Loucy (cell line): Measurements from ENCODE around the gene ZNF280C.

Experiments
- H2AFZ ChIP-seq: fragments of 200-600 bp; sonication (generic); 2 replicates; pipeline ENCODE4 v1.6.0; 2016; ENCODE audit warnings: antibody characterized with exemption, mild to moderate bottlenecking, low read length, moderate library complexity
- H3F3A ChIP-seq: fragments of 200-600 bp; 2 replicates; pipeline ENCODE4 v1.6.0; 2016; ENCODE audit warnings: antibody characterized with exemption, low read depth, mild to moderate bottlenecking
- H3K27me3 ChIP-seq: fragments of 200-600 bp; sonication (generic); 2 replicates; pipeline ENCODE4 v1.6.1; 2014; ENCODE audit warnings: low read length, mild to moderate bottlenecking; ENCODE audit not compliant: insufficient read depth, poor library complexity, severe bottlenecking
- H3K36me3 ChIP-seq: fragments of 200-600 bp; sonication (generic); 2 replicates; pipeline ENCODE4 v1.6.1; 2016; ENCODE audit warnings: low read length; ENCODE audit not compliant: insufficient read depth
- H3K4me1 ChIP-seq: fragments of 200-600 bp; sonication (generic); 2 replicates; pipeline ENCODE4 v1.5.1; 2014; ENCODE audit warnings: low read length, mild to moderate bottlenecking; ENCODE audit not compliant: insufficient read depth, poor library complexity, severe bottlenecking
- H3K4me2 ChIP-seq: fragments of 200-600 bp; sonication (generic); 2 replicates; pipeline ENCODE4 v1.6.0; 2014; ENCODE audit warnings: antibody characterized with exemption, low read length, low read depth, mild to moderate bottlenecking; ENCODE audit not compliant: poor library complexity, severe bottlenecking
- H3K4me3 ChIP-seq: fragments of 200-600 bp; sonication (generic); 2 replicates; pipeline ENCODE4 v1.5.1; 2014; ENCODE audit warnings: low read length, mild to moderate bottlenecking, mixed read lengths; ENCODE audit not compliant: poor library complexity, severe bottlenecking
- H3K79me2 ChIP-seq: fragments of 200-600 bp; sonication (generic); 2 replicates; pipeline ENCODE4 v1.6.1; 2014; ENCODE audit warnings: low read length; ENCODE audit not compliant: insufficient read depth
- H3K9ac ChIP-seq: fragments of 200-600 bp; sonication (generic); 2 replicates; pipeline ENCODE4 v1.6.0; 2014; ENCODE audit warnings: mild to moderate bottlenecking, low read depth, low read length, moderate library complexity; ENCODE audit not compliant: poor library complexity, severe bottlenecking
- H3K9me2 ChIP-seq: fragments of 200-600 bp; sonication (generic); replicated peaks from 2 replicates; pipeline ENCODE4 v1.6.1; 2016; ENCODE audit warnings: low read depth, low read length, mixed read lengths
- H3K9me3 ChIP-seq: fragments of 200-600 bp; sonication (generic); 2 replicates; pipeline ENCODE4 v1.6.1; 2014; ENCODE audit warnings: mild to moderate bottlenecking, antibody characterized with exemption, low read length, low read depth; ENCODE audit not compliant: insufficient read depth
- H4K20me1 ChIP-seq: fragments of 200-600 bp; sonication (generic); 2 replicates; pipeline ENCODE4 v1.6.0; 2014; ENCODE audit warnings: antibody characterized with exemption, low read length, mild to moderate bottlenecking; ENCODE audit not compliant: insufficient read depth, poor library complexity, severe bottlenecking
- EZH2phosphoT487 ChIP-seq: fragments of 200-600 bp; IDR thresholded peaks from 2 replicates; pipeline ENCODE4 v1.6.1; 2018; ENCODE audit warnings: antibody characterized with exemption, mild to moderate bottlenecking, moderate library complexity, borderline replicate concordance
- TF ChIP-seq, protein P1 (sequence below): fragments of 200-600 bp; sonication (generic); conservative IDR thresholded peaks from 2 replicates; pipeline ENCODE4 v1.5.1; 2014; ENCODE audit warnings: mild to moderate bottlenecking, antibody characterized with exemption, low read length

The ZNF280C gene

DNA sequence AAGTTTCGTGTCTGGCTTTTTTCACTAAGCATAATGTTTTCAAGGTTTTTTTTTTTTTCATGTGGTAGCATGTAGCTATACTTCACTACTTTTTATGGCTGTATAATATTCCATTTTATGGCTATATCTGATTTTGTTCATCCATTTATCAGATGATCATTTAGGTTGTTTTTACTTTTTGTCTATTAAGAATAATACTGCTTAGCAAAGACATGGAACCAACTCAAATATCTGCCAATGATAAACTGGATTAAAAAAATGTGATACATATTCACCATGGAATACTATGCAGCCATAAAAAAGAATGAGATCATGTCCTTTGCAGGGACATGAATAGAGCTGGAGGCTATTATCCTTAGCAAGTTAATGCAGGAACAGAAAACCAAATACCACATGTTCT is 32.7 kb upstream of the ZNF280C start:
- H3K4me3 ChIP-seq: no peak overlapping the region
- no peaks in the 10 kb centered on the region for H3K4me1 ChIP-seq
- H3K36me3 ChIP-seq: no peaks in the 10 kb centered on the region
- H3K9me2 ChIP-seq: no peaks in the 10 kb centered on the region
- H3K4me2 ChIP-seq: no peak overlapping the region
- no peak overlapping the region for H2AFZ ChIP-seq
- no peaks in the 10 kb centered on the region for H3K9me3 ChIP-seq
- no peaks in the 10 kb centered on the region for H3K79me2 ChIP-seq
- H3K27me3 ChIP-seq: no peaks in the 10 kb centered on the region
- H4K20me1 ChIP-seq: no peaks in the 10 kb centered on the region
- no peak for TF ChIP-seq EZH2phosphoT487
- TF ChIP-seq, protein P1, sequence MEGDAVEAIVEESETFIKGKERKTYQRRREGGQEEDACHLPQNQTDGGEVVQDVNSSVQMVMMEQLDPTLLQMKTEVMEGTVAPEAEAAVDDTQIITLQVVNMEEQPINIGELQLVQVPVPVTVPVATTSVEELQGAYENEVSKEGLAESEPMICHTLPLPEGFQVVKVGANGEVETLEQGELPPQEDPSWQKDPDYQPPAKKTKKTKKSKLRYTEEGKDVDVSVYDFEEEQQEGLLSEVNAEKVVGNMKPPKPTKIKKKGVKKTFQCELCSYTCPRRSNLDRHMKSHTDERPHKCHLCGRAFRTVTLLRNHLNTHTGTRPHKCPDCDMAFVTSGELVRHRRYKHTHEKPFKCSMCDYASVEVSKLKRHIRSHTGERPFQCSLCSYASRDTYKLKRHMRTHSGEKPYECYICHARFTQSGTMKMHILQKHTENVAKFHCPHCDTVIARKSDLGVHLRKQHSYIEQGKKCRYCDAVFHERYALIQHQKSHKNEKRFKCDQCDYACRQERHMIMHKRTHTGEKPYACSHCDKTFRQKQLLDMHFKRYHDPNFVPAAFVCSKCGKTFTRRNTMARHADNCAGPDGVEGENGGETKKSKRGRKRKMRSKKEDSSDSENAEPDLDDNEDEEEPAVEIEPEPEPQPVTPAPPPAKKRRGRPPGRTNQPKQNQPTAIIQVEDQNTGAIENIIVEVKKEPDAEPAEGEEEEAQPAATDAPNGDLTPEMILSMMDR: no peak
- no peak overlapping the region for H3K9ac ChIP-seq
- H3F3A ChIP-seq: no peaks in the 10 kb centered on the region

DNA sequence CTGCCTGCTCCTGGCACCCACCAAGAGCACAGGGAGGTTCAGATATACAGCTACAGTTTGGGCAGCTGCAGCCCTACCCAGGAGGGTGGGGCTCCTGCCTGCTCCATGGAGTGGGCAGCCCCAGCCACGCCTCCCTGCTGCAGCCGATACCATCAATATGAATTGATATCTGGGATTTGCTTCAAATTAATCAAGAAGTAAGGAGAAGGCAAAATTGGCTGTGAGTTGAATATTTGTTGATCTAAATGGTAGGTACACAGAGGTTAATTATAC is 31.2 kb upstream of the ZNF280C start:
- no peaks in the 10 kb centered on the region for H3K27me3 ChIP-seq
- no peak overlapping the region for H3K4me3 ChIP-seq
- H2AFZ ChIP-seq: no peak overlapping the region

DNA sequence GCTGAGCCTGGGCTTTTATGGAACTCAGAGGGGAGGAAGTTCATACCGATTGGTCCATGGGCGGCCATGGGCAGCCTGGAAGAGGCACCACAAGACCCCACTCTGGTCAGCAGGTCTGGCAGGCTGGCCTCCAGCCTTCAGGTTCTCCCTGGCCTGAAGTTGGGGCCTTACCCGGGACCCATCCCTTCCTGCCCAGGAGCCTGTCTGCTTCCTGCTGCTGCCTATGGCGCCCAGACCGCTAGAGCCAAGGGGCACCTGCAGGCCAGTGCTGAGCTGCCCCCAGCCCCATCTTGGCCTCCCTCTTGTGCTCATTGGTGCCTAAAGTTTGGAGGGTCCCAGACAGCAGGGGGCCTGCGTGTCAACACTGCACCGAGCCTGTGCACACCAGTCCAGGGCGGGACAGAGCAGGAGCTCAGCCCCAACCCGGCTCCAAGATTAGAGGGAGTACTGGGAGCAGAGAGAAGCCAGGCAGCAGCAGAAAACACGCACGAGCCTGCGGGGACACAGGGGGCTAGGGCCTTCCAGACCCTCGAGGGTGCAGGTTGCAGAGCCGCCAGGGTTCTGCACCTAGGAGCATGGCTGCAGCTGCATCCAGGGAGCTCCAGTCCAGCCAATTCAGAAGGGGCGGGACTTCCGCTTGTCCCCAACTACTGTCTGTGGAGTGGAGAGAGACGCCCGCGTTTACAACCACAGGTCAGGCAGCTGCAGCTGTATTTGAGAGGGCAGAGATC is 30.7 kb upstream of the ZNF280C start:
- H3K4me2 ChIP-seq: no peak overlapping the region
- no peak overlapping the region for H3K4me3 ChIP-seq
- TF ChIP-seq, protein P1: no peak
- TF ChIP-seq EZH2phosphoT487: no peak
- H3K4me1 ChIP-seq: no peaks in the 10 kb centered on the region
- H3K27me3 ChIP-seq: no peaks in the 10 kb centered on the region
- no peaks in the 10 kb centered on the region for H3F3A ChIP-seq
- no peaks in the 10 kb centered on the region for H3K9me2 ChIP-seq
- H4K20me1 ChIP-seq: no peaks in the 10 kb centered on the region
- H3K9me3 ChIP-seq: no peaks in the 10 kb centered on the region
- H2AFZ ChIP-seq: no peak overlapping the region
- H3K79me2 ChIP-seq: no peaks in the 10 kb centered on the region
- H3K9ac ChIP-seq: no peak overlapping the region
- no peaks in the 10 kb centered on the region for H3K36me3 ChIP-seq

More for the DNA sequence above, 31.2 kb upstream of the ZNF280C start:
- Histone ChIP-seq H3K4me2 (no peak overlapping the region), H3K4me1 (no peaks in the 10 kb centered on the region), H4K20me1 (no peaks in the 10 kb centered on the region), H3K79me2 (no peaks in the 10 kb centered on the region), H3K9ac (no peak overlapping the region), H3K9me3 (no peaks in the 10 kb centered on the region), H3F3A (no peaks in the 10 kb centered on the region), H3K9me2 (no peaks in the 10 kb centered on the region), H3K36me3 (no peaks in the 10 kb centered on the region)
- TF ChIP-seq EZH2phosphoT487: no peak
- TF ChIP-seq, protein P1: no peak
